PC-3 (cell line): ENCODE data around the gene ATP8B3.
A peak's percentile ranks its signal among the peaks of the same experiment; 100 is the strongest.

Experiments
- CTCF ChIP-seq: fragments of 300-600 bp; sonication (generic); conservative IDR thresholded peaks from 2 replicates; pipeline ENCODE4 v1.5.1; 2017; ENCODE audit warnings: antibody characterized with exemption, low read depth, mild to moderate bottlenecking, low read length
- EZH2phosphoT487 ChIP-seq: fragments of 300-600 bp; sonication (generic); IDR thresholded peaks from 2 replicates; pipeline ENCODE4 v1.6.1; 2018; ENCODE audit warnings: mild to moderate bottlenecking, antibody characterized with exemption, low read length, borderline replicate concordance

- TF ChIP-seq CTCF (peak; percentile 89), EZH2phosphoT487 (no peak)
Observed at GRCh38 chr19:1767464-1767933, 44.6 kb downstream of the ATP8B3 start.
